OCI-LY1 (cell line): ENCODE results near the gene DAAM1.

Source experiments
- CTCF ChIP-seq: fragments of 200-600 bp; sonication (generic), shearing (Covaris generic); IDR thresholded peaks from 2 replicates; pipeline ENCODE4 v1.5.1; 2017; ENCODE audit warnings: mild to moderate bottlenecking, antibody characterized with exemption, low read length, moderate library complexity, mixed read lengths
- EZH2 ChIP-seq: fragments of 200-600 bp; sonication (generic), shearing (Covaris generic); IDR thresholded peaks from 2 replicates; pipeline ENCODE4 v1.8.0; 2017; ENCODE audit warnings: borderline replicate concordance, mixed run types, mild to moderate bottlenecking, antibody characterized with exemption, low read length, moderate library complexity, mixed read lengths

DNA sequence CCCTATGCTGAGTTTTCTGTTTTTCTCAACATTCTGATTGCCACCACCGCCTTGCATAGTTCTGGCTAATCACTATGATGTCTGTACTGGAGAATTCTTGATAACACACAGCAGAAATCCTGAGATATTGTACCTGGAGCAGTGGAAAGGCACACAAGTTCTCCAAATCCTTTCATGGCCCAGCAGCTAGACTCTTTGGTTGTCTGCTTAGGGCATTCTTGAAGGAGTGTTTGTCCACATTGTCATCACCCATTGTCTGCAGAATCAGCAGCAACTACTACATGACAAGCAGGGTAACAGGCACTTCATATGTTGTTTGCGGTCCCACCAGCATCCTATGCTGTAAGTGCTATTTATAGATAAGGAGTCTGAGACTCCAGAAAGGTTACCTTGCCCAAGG lies 128.9 kb downstream of the DAAM1 start:
- TF ChIP-seq CTCF (no peak), EZH2 (no peak)
